T-helper 1 cell treated with Interleukin-12 subunit alpha and Interleukin-12 subunit beta and Interleukin-4 antibody, amounts not matched to agents 30 μg/mL and 1 μg/mL, for 36 hours (primary cell): ENCODE data around the gene GARNL3.

Experiments used
- H3K27ac Mint-ChIP-seq: one replicate; pipeline ENCODE4 v1.8.0; 2021; ENCODE audit warnings: mild to moderate bottlenecking, mixed read lengths
- H3K27me3 Mint-ChIP-seq: one replicate; pipeline ENCODE4 v1.8.0; 2021; ENCODE audit warnings: low read depth, mixed read lengths
- H3K36me3 Mint-ChIP-seq: one replicate; pipeline ENCODE4 v1.8.0; 2021; ENCODE audit warnings: low read depth, mixed read lengths
- H3K4me1 Mint-ChIP-seq: one replicate; pipeline ENCODE4 v1.8.0; 2021; ENCODE audit warnings: low read depth, mixed read lengths
- H3K4me3 Mint-ChIP-seq: one replicate; pipeline ENCODE4 v1.8.0; 2021; ENCODE audit warnings: mild to moderate bottlenecking, moderate library complexity, mixed read lengths
- H3K9me3 Mint-ChIP-seq: one replicate; pipeline ENCODE4 v1.8.0; 2021; ENCODE audit warnings: mixed read lengths

The GARNL3 gene

GRCh38 chr9:127224883-127225739 is 39.5 kb upstream of the GARNL3 start:
- Mint-ChIP-seq H3K4me3 (peak overlapping the region; percentile 90), H3K4me1 (peaks cover 16% of the 10 kb centered on the region), H3K36me3 (no peaks in the 10 kb centered on the region), H3K27ac (no peak overlapping the region), H3K27me3 (peaks cover 53% of the 10 kb centered on the region), H3K9me3 (no peaks in the 10 kb centered on the region)

- no peaks in the 10 kb centered on the region for H3K9me3 Mint-ChIP-seq
- peaks cover 53% of the 10 kb centered on the region for H3K27me3 Mint-ChIP-seq
- H3K4me3 Mint-ChIP-seq = peak overlapping the region; percentile 84
- no peaks in the 10 kb centered on the region for H3K36me3 Mint-ChIP-seq
- H3K27ac Mint-ChIP-seq = peak overlapping the region; percentile 70
- peaks cover 16% of the 10 kb centered on the region for H3K4me1 Mint-ChIP-seq
Observed at GRCh38 chr9:127225801-127226625, 38.6 kb upstream of the GARNL3 start.

GRCh38 chr9:127229691-127230417 is 34.7 kb upstream of the GARNL3 start:
- peaks cover 41% of the 10 kb centered on the region for H3K27me3 Mint-ChIP-seq
- H3K9me3 Mint-ChIP-seq = no peaks in the 10 kb centered on the region
- H3K4me3 Mint-ChIP-seq = no peak overlapping the region
- peaks cover 4% of the 10 kb centered on the region for H3K4me1 Mint-ChIP-seq
- no peak overlapping the region for H3K27ac Mint-ChIP-seq
- no peaks in the 10 kb centered on the region for H3K36me3 Mint-ChIP-seq

- Mint-ChIP-seq H3K27me3 (peaks cover 46% of the 10 kb centered on the region), H3K9me3 (no peaks in the 10 kb centered on the region), H3K36me3 (no peaks in the 10 kb centered on the region), H3K4me3 (no peak overlapping the region), H3K27ac (no peak overlapping the region), H3K4me1 (no peaks in the 10 kb centered on the region)
Observed at GRCh38 chr9:127231666-127232065, 32.9 kb upstream of the GARNL3 start.

- Mint-ChIP-seq H3K4me3 (no peak overlapping the region), H3K27me3 (peaks cover 41% of the 10 kb centered on the region), H3K4me1 (no peaks in the 10 kb centered on the region), H3K36me3 (no peaks in the 10 kb centered on the region), H3K27ac (no peak overlapping the region), H3K9me3 (no peaks in the 10 kb centered on the region)
Observed at GRCh38 chr9:127232833-127233549, 31.6 kb upstream of the GARNL3 start.

- no peaks in the 10 kb centered on the region for H3K9me3 Mint-ChIP-seq
- no peaks in the 10 kb centered on the region for H3K4me1 Mint-ChIP-seq
- no peak overlapping the region for H3K27ac Mint-ChIP-seq
- no peak overlapping the region for H3K4me3 Mint-ChIP-seq
- H3K27me3 Mint-ChIP-seq = peaks cover 38% of the 10 kb centered on the region
- H3K36me3 Mint-ChIP-seq = no peaks in the 10 kb centered on the region
Observed at GRCh38 chr9:127233550-127233949, 31.0 kb upstream of the GARNL3 start.

GRCh38 chr9:127233989-127234388 is 30.6 kb upstream of the GARNL3 start:
- Mint-ChIP-seq H3K4me1 (no peaks in the 10 kb centered on the region), H3K27me3 (peaks cover 33% of the 10 kb centered on the region), H3K4me3 (no peak overlapping the region), H3K27ac (no peak overlapping the region), H3K36me3 (no peaks in the 10 kb centered on the region), H3K9me3 (no peaks in the 10 kb centered on the region)

GRCh38 chr9:127237801-127238200 is 26.8 kb upstream of the GARNL3 start:
- H3K27me3 Mint-ChIP-seq = peaks cover 26% of the 10 kb centered on the region
- no peaks in the 10 kb centered on the region for H3K36me3 Mint-ChIP-seq
- no peak overlapping the region for H3K27ac Mint-ChIP-seq
- H3K9me3 Mint-ChIP-seq = no peaks in the 10 kb centered on the region
- H3K4me1 Mint-ChIP-seq = no peaks in the 10 kb centered on the region
- H3K4me3 Mint-ChIP-seq = no peak overlapping the region

GRCh38 chr9:127241354-127241753 is 23.2 kb upstream of the GARNL3 start:
- Mint-ChIP-seq H3K27ac (no peak overlapping the region), H3K27me3 (peaks cover 14% of the 10 kb centered on the region), H3K36me3 (no peaks in the 10 kb centered on the region), H3K9me3 (no peaks in the 10 kb centered on the region), H3K4me1 (peaks cover 6% of the 10 kb centered on the region), H3K4me3 (no peak overlapping the region)

GRCh38 chr9:127244609-127245601 is 19.7 kb upstream of the GARNL3 start:
- H3K27ac Mint-ChIP-seq = peak overlapping the region; percentile 52
- peak overlapping the region; percentile 83 for H3K4me3 Mint-ChIP-seq
- H3K9me3 Mint-ChIP-seq = no peaks in the 10 kb centered on the region
- H3K36me3 Mint-ChIP-seq = no peaks in the 10 kb centered on the region
- H3K4me1 Mint-ChIP-seq = peaks cover 6% of the 10 kb centered on the region
- peaks cover 15% of the 10 kb centered on the region for H3K27me3 Mint-ChIP-seq

- H3K9me3 Mint-ChIP-seq = no peaks in the 10 kb centered on the region
Observed at GRCh38 chr9:127245637-127246164, 18.9 kb upstream of the GARNL3 start.

GRCh38 chr9:127248241-127248640 is 16.3 kb upstream of the GARNL3 start:
- Mint-ChIP-seq H3K4me1 (peaks cover 6% of the 10 kb centered on the region), H3K9me3 (no peaks in the 10 kb centered on the region), H3K36me3 (no peaks in the 10 kb centered on the region), H3K4me3 (no peak overlapping the region), H3K27me3 (peaks cover 30% of the 10 kb centered on the region), H3K27ac (no peak overlapping the region)

More at GRCh38 chr9:127245637-127246164, 18.9 kb upstream of the GARNL3 start:
- H3K27me3 Mint-ChIP-seq = peaks cover 23% of the 10 kb centered on the region
- peaks cover 6% of the 10 kb centered on the region for H3K4me1 Mint-ChIP-seq
- peak overlapping the region; percentile 83 for H3K4me3 Mint-ChIP-seq
- H3K36me3 Mint-ChIP-seq = no peaks in the 10 kb centered on the region
- H3K27ac Mint-ChIP-seq = no peak overlapping the region

- no peak overlapping the region for H3K27ac Mint-ChIP-seq
- no peaks in the 10 kb centered on the region for H3K36me3 Mint-ChIP-seq
Observed at GRCh38 chr9:127249877-127250276, 14.7 kb upstream of the GARNL3 start.

More at GRCh38 chr9:127249877-127250276, 14.7 kb upstream of the GARNL3 start:
- Mint-ChIP-seq H3K27me3 (peaks cover 42% of the 10 kb centered on the region), H3K9me3 (no peaks in the 10 kb centered on the region), H3K4me1 (peaks cover 4% of the 10 kb centered on the region), H3K4me3 (no peak overlapping the region)
